Panc1 (cell line): ENCODE results near the gene RBSN.

Source experiments
- CTCF ChIP-seq: fragments of 450-650 bp; IDR thresholded peaks from 2 replicates; pipeline ENCODE4 v1.5.1; 2017; ENCODE audit warnings: mild to moderate bottlenecking
- POLR2AphosphoS5 ChIP-seq: IDR thresholded peaks from 2 replicates; pipeline ENCODE4 v1.6.1; 2012; ENCODE audit warnings: mild to moderate bottlenecking, low read depth, low read length, moderate library complexity
- REST ChIP-seq, 2 experiments: IDR thresholded peaks; 2 replicates each; pipeline ENCODE4 v1.6.1; 2011 to 2012; ENCODE audit warnings: low read depth in 2 of 2, control low read depth in 1 of 2, low read length in 1 of 2, mild to moderate bottlenecking in 1 of 2, moderate library complexity in 1 of 2; ENCODE audit not compliant: insufficient read depth in 1 of 2
- SIN3A ChIP-seq: IDR thresholded peaks from 2 replicates; pipeline ENCODE4 v1.6.1; 2012; ENCODE audit warnings: low read depth, mild to moderate bottlenecking, low read length, moderate library complexity, borderline replicate concordance; ENCODE audit not compliant: insufficient read depth
- TCF7L2 ChIP-seq: IDR thresholded peaks from 2 replicates; pipeline ENCODE4 v1.6.1; 2011; ENCODE audit warnings: mild to moderate bottlenecking, low read depth, low read length, inconsistent platforms

GRCh38 chr3:15042936-15043335, 56.0 kb downstream of the RBSN start:
- TF ChIP-seq CTCF: no peak
- no peak for TF ChIP-seq REST (IDR thresholded peaks at IDR 0.05; ENCODE audit: insufficient read depth in 1 of 2, low read depth in 2 of 2, low read length in 1 of 2)
- no peak for TF ChIP-seq POLR2AphosphoS5
- TF ChIP-seq SIN3A: no peak
- no peak for TF ChIP-seq TCF7L2
